SW 1271 (cell line): ENCODE data around the gene ORC5.
"Not testable (repeated sequence)": the region's sequence is repeated elsewhere in the genome, so short reads cannot be mapped to it uniquely, and the experiment has no call there.

Experiments
- DNase-seq, 2 experiments: peaks; one replicate each; lab custom pipeline; 2025; lab: John Stamatoyannopoulos, UW

Gene ORC5

DNA sequence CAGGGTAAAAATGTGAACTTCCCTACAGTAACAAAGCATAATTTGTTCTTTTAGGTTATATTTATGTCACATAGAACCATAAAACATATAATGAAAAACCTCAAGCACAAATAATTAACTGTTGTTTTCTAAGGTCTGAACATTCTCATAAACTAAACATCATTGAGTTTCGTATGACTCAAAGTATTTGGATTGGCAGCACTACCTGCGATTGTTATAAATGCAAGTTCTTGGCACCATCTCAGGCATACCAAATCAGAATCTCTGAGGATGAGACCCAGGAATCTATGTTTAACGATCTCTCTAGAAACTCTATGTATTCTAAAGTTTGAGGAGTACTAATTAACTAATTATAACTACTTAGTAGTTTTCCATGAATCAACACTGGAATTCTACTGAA lies 22.5 kb downstream of the ORC5 start:
- DNase-seq, result no peak

DNA sequence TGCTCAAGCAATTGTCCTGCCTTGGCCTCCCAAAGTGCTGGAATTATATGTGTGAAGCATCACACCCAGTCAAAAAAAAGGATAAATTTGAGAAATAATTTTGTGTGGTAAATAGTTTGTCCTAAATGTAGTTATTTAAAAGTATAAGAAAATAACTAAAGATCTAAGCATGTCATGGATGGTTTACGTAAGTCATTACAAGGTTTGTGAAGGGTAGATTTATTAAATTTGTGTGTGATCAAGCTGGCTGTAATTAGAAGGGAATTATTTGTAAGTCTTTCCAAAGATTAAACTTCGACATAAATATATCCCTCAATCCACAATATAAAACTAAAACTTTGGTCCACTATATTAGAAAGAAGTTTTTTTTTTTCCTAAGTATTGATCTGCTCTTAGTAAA lies 28.6 kb downstream of the ORC5 start:
- peak in 1 of 2 experiments; percentile 26 for DNase-seq

DNA sequence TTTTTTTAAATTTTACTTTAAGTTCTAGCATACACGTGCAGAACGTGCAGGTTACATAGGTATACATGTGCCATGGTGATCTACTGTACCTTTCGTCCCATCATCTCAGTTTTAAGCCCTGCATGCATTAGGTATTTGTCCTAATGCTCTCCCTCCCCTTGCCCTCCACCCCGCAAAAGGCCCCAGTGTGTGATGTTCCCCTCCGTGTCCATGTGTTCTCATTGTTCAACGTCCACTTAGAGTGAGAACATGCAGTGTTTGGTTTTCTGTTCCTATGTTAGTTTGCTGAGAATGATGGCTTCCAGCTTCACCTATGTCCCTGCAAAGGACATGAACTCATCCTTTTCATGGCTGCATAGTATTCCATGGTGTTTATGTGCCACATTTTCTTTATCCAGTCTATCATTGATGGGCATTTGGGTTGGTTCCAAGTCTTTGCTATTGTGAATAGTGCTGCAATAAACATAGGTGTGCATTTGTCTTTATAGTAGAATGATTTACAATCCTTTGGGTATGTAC lies 30.2 kb downstream of the ORC5 start:
- DNase-seq, result not testable (repeated sequence)

DNA sequence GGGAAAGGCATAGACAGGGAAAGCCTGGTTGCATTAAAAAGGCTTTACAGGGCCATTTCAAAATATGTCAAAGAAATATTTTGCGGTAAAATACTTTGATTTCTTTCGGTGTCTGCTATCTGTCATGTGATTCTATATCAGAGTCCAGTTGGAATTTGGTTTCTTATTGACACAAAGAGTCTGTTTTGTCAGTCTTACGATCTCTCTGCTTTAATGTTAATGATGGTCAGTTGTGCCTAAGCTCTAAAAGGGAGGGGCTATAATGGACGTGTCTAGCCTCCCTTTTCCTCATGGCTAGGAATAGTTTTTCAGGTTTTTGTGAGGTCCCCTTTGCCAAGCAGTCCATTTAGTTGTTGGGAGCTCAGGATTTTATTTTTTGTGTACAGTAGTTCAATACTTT lies 31.5 kb downstream of the ORC5 start:
- DNase-seq, result no peak

DNA sequence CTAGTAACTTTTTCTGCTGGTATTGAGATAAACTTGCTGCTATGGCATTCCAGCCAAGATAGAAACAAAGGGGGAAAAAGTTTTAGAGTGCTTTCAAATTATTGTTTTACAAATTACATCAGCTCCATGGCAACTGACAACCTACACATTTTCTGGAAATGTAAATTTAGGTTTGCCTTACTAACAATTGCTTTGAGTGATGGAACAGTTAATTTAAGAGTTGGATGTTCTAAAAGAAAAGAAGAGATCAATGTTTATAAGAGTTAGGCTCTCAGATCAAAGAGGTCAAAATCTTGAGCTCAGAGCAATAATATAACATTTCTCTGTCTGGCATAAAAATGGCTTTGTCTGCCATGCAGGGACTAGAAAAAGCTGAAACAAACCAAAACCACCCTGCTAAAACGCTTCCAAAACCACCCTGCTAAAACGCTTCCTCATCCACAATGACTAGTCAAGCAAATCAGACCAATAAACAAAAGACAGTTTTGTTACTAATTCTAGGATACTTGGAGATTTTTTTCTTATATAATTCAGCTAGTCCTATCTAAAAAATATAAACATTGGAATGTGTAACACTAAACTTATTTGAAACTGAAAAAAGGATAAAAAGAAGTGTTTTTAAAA lies 32.3 kb downstream of the ORC5 start:
- DNase-seq, result no peak

DNA sequence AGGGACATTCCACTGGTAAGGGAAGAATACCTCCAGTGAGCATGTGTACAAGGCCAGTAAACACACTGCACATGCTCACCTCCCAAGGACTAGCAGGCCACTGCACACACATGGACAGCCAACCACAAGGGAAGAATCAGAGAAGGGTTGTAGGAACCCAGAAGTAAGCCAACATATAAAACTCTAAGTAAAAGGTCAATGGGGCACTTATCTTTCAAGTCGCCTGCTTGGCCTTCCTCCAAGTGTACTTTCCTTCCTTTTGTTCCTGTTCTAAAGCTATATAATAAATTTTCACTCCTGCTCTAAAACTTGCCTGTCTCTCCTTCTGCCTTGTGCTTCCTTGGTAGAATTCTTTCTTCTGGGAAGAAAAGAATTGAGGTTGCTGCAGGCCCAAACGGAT lies 33.0 kb downstream of the ORC5 start:
- DNase-seq, result no peak

DNA sequence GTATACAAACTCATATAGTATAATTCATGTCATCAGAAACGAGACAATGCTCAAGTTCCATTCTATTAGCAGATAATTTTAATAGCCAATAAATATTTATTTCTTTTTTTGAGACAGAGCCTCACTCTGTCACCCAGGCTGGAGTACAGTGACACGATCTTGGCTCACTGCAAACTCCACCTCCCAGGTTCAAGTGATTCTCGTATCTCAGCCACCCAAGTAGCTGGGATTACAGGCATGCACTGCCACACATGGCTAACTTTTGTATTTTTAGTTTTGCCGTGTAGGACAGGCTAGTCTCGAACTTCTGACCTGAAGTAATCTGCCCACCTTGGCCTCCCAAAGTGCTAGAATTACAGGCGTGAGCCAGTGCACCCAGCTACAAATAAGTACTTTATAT lies 45.7 kb downstream of the ORC5 start:
- DNase-seq, result no peak

DNA sequence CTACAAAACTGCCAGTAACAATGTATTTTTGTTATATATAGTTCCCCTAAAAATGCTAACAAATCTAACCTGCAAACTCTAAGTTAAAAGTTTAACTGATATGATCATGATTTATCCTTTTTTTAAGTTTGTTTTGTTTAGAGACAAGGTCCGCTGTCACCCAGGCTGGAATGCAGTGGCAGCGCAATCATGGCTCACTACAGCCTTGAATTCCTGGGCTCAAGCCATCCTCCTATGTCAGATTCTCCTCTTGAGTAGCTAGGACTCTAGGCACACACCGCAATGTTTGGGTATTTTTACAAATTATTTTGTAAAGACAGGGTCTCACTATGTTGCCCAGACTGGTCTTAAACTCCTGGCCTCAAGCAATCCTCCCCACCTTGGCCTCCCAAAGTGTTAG lies 46.6 kb downstream of the ORC5 start:
- DNase-seq, result no peak

DNA sequence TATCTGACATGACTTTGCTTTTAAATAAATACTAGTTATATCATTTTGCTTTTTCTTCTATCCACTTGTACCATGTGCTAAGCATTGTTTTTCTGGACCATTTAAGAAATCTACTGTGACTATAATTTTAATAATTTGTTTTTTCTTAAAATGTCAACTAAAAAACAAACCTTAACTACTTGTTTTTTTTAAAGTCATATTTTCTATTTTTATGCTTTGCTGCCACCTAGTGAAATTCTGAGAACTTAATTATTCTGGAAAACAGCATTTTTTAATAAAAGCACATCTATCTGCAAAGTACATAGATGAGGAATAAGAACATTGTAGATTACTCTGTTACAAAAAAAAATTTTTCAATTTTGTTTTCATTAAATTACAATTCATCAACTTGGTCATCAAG lies 47.4 kb downstream of the ORC5 start:
- DNase-seq, result peak in 1 of 2 experiments; percentile 31

DNA sequence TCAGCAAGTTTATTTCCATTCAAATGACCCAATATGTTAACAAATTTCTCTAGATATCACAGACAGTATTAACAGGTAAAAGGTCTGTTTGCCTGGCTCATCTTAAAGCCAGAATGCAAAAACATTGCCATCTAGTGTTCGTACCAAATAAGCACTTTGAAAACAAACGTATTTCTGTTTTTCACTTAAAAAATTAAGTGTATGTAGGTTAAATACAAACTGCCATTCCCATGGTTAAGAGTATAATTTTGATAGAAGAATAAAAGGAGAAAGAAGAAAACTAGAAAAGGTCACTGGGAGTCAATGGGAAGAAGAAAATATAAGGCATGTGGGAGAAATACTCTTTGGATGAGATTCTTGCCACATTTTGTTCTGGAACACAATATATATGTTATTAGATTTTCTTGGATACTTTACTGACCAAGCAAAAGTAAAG lies 51.0 kb downstream of the ORC5 start:
- peak in 1 of 2 experiments; percentile 39 for DNase-seq

DNA sequence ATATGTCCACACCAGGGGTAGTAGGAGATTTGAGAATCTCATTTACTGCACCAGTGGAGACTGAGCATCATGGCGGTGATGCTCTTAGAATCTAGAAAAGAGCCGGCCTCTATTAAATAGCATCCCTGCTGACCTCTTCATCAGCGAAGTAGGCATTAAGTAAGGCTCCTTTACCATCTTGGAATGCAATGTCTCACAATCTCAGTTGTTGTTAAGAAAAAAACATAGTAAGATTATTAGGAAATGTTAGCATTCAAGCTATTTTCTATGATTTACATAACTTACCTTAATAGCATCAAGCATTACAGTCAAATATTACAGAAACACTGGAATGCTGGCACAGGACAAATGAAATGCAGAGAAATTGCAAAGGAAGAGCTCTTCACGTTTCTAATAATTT lies 54.5 kb downstream of the ORC5 start:
- no peak for DNase-seq

DNA sequence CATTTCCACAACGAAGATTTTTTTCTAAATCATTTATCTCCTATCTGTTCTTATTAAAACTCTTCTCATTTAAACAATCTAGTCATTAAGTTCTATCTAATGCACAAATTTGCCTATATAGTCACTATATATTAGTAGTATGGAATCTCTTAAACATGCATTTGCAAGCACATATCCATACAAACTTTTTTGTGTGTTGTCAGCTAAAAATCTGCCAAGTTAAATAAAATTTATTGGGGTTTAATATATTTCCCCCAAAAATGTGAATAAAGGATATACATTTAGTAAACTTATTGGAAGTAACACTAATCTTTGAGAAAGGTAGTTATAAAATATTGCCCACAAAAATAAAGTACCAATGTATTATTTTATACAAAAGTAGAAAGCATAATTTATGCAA lies 55.3 kb downstream of the ORC5 start:
- no peak for DNase-seq

DNA sequence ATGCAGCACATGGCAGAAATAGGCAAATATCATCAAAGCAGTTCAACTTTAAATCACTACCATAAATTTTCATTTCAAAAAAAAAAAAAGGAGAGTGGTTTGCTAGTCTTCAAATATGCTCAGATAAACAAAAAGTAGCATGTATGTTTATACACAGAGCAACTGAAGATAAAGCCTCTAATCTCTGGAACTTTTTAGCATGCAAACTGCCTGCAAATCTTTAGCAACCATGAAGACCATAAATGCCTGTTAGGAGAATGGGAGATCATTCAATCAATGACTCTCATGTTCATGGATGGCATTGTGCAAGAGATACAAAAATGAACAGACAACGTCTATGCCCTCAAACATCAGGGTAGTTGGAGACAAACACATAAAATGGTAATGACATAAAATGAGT lies 57.3 kb downstream of the ORC5 start:
- DNase-seq, result no peak

DNA sequence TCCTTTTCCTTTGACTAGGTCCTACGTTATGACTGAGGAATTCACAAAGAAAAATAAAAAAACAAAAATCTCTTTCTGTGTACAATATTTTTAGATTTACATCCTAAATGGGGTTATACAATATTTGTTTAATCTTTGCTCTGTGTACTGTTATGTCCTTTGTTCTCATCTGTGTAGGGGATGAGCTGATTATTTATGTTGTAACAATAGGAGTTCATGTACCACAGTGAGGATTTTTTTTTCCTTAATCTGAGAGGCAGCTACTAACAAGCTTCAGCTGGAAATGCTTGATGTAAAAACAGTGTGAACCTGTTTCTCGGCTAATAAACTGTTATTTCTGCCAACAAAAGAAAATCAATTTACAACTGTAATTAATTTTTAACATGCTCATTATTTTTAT lies 58.0 kb downstream of the ORC5 start:
- DNase-seq, result no peak

DNA sequence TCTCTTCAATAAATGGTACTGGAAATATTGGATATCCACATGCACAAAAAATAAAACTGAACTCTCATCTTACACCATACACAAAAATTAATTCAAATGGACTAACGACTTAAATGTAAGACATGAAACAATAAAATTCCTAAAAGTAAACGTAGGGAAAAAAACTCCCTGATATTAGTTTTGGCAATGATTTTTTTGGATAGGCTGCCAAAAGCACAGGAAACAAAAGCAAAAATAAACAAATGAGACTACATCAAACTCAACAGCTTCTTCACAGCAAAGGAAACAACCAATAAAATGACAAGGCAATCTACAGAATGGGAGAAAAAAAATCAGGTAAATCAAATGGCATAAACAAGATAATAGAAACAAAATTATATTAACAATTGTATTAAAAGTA lies 65.7 kb downstream of the ORC5 start:
- no peak for DNase-seq

DNA sequence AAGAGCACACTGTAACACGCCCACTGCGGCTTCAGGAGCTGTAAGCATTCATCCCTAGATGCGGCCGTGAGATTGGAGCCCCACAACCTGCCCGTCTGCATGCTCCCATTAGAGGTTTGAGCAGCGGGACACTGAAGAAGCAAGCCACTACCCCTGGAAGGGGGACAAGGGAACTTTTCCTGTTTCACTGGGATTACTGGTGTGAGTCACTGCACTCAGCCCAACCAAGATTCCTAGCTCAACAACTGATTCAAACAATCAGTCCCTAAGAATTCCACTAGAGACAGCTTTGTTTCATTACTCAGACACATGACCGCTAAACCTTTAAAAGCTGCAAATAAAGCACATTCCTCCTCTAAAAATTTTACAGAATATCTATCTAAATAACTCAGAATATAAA lies 69.8 kb downstream of the ORC5 start:
- DNase-seq, result no peak

DNA sequence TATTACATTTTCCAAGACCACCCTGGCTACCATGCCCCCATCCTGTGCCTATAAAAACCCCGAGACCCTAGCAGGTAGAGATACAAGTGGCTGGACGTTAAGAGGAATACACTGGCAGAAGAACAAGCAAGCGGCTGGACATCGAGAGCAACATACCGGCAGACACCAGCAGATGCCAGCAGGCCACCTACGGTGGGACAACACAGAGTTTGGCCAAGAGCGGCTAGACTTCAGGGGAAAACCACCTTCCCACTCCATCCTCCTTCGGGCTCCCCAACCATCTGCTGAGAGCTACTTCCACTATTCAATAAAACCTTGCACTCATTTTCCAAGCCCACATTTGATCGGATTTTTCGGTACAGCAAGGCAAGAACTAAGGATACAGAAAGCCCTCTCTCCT lies 70.3 kb downstream of the ORC5 start:
- no peak for DNase-seq

DNA sequence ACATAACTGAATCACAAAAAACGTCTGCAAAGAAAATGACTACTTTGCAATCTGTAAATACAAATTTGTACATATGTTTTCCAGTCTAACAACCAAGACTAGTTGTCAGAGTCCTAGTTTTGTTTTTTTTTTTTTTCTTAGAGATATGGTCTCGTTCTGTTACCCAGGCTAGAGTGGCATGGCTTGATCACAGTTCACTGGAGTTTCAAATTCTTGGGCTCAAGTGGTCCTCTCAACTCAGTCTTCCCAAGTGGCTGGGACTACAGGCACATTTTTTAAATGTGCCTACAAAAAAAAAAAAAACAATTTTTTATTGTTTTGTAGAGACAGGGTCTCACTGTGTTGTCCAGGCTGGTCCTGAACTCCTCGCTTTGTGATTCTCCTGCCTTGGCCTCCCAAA lies 70.8 kb downstream of the ORC5 start:
- no peak for DNase-seq

DNA sequence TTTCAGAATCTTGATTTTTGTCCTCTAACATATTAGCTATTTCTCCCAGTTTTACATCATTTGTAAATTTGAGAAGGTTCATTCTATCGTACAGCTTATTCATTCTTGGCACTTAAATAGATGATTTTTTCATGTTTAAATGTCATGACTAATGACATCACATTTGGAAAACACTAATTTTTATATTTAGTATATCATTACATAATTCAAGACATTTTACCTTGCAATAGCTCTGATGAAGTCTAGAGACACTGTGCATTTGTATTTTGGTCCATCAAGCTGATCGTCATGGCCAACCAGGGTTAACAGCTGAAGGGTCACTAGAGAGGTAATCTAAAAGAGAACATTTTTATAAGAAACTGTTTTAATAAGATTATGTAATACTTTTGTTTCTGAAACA lies 71.3 kb downstream of the ORC5 start:
- DNase-seq, result no peak

DNA sequence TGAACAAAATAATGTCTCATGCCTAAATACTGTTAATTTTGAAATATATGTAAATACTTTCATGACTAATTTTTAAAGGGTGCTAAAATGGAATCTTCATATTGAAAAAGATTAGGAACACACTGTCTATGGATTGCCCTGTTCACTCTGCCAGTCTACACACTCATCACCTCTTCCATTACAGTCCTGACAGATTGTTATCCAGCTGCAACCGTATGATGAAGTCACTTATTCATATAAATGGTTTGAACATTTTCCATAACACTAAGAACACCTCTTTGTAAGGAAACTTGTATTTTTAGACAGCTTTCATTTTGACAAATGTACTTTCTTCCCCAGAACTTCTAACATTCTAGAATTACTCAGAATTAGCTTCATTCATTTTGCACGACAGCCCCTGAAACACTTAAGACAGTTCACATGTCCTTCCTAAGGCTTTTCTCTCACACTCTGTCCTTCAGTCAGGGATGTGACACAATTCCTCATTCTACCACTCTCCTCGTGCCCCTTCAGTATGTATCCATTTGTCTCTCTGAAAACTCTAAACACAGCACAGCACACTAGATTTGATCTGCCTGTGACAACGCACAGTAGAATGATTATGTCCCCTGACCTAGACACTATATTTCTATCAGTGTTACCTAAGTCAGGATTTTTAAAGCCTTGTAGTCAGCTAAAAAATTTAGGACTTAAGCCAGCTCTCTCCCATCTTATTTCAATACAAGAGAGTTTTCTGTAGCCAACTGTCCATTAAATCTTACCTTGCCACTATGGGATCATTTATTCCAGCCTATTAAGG lies 71.9 kb downstream of the ORC5 start:
- no peak for DNase-seq

DNA sequence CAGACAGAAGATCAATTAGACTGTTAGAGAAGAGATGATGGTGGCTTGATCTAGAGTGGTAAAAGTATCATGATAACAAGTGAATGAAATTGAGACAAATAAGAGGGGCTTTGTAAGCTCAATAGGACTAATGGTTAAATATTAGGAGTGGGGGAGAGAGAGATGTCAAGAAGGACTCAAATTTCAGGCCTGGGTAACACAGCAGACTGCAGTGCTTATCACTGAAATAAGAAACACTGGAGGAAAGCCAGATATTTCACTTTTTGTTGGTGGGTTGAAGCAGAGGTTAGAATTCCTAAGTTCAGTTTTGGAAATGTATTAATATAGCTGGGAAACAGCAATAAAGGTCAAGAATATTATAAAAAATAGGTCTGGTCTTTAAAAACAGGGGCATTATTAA lies 74.6 kb downstream of the ORC5 start:
- no peak for DNase-seq

DNA sequence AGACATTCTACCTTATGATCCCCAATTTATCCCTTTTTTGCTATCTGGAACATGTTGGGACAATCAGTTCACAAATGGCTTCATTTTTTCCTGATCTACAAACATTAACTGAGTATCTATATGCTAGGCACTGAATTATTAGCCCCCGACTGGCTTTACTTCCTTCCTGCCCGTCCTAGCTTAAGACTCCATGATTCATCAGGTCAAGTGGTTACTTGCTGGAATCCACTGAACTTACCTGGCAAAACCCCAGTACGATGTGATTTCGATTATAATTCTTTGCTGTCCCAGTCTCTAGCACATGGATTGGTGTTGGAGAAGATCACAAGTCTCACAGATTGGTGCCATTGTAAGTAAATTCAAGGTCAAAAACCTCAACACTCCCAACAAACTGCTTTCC lies 77.1 kb downstream of the ORC5 start:
- no peak for DNase-seq

DNA sequence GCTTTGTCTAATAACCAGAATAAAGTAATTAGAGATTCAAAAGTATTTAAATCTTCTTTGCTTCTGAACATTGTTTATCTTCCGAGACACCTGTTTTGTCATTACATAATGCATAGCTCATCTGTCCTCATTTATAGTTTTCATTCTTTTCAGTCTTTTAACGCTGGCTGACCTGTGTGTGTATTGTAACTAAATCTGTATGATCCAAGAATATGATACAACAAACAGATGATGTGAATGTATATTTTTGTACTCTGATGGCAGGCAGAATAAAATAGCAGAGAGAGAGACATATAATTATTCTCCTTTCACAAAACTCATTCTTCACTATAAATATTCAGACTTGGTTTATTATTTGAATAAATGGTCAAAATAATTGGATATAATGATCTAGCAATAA lies 80.6 kb downstream of the ORC5 start:
- DNase-seq, result no peak

DNA sequence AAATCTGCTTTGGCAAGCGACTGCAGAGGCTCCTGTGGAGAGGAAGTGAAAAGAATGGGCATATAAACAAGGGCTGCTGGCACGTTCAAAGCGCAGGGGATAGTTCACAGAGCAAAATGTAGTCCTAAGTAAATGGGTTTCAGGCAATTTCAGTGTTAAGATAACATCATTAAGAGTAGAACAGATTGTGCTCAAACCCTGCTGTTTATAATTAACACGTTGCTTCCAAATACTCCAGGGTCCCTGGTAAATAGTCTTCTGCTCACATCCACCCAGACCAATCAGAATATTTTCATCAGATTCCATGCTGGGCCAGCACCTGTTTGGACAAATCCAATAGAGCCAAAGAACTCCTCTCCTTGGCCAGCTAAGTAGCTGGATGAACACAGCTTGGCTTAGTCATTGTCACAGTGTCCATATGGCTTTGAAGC lies 81.4 kb downstream of the ORC5 start:
- DNase-seq, result no peak
